HG03439 (cell line): ENCODE data around the gene AGPAT3.

ENCODE experiments used
- ATAC-seq: cut with Tn5 transposase; IDR thresholded peaks from one replicate; pipeline ENCODE4 v1.9.1; 2021; ENCODE audit warnings: mild to moderate bottlenecking, moderate library complexity; ENCODE audit not compliant: unreplicated experiment

AGPAT3 gene

DNA sequence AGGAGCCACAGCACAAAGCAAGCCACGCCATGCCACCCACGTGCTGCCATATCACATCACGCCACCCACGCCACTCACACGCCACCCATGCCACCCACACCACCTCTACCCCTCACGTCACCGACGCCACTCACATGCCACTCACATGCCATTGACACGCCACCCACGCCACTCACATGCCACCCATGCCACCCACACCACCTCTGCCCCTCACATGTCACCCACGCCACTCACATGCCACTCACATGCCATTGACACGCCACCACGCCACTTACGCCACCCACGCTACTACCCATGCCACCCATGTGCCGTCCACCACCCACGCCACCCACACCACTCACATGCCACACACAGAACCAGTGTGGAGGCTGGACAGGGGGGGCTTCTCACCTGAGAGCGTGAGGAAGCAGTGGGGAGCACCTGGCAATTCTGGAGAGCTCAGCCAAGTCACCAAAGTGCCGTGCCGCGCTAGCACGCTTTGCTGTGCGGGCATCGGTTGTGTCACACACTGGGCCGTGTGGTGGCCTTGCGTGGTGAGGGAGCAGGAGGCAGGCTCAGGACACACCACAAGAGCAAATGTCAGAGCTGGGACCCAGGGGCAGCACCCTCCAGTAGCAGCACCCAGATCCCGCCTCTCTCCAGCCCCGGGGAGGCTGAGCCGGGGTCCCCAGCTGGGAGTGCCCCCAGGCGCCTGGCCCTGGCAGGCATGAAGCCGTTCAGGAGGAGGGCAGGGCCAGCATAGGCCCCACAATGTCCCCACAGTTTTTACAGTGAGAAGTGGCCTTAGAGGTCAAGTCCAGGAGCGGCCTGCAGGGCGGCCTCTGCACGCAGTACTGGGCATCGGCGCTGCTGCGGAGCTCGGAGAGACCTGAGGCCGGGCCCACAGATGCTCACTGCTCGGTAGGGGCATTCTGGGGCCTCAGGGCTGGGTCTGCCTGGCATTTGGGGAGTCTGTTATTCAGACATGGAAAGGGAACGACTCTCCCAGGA lies 70.0 kb downstream of the AGPAT3 start:
- ATAC-seq, result no peak

DNA sequence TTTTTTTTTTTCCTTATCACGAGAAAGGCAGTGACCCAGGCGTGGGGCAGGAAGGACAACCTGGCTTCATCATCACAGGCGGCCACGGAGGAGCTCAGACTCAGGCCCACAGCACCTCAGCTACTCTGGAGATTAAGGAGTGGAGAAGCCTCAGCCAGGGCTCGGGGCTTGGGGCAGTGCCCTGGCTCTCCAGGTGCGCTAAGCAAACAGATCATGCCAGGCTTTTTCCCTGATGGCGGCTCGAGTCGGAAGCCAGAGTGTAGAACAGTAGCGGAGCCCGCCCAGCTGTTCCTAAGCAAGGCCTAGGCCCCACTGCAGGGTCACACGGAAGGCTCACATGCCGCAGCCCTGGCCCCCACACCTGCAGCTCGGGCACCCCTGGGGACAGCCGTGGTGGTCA lies 70.7 kb downstream of the AGPAT3 start:
- no peak for ATAC-seq

DNA sequence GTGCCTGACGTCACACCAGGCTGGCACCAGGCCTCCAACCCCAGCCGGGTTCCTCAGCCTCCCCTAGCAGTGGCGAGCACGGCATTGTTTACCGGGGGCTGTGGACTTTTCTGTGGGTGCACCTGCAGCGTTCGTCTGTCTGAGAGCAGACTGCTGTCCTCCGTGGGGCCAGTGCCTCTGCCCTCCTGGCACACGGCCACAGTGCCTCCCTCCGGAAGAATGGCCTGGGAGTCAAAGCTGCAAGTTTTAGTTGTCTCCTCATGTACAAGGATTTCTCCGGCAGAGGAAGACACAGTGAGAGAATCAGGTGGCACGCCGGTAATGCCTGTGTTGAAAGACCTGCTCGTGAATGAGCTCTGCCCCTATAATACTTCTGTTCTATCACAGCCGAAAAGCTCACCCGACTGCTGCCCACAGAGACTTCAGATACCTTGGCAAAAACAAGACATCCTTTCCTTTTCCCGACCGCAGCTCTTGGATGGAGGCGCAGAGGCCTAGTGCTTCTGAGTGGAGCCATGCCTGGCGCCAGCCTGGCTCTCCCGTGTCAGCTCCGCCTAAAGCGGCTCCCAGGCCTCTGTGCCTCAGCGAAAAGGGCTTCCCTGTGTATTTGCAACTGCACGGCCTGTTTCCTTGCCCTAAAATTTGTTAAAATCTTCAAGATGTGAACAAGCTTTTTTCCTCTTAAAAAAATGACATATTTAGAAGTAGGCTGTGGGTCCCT lies 71.4 kb downstream of the AGPAT3 start:
- ATAC-seq, result no peak

DNA sequence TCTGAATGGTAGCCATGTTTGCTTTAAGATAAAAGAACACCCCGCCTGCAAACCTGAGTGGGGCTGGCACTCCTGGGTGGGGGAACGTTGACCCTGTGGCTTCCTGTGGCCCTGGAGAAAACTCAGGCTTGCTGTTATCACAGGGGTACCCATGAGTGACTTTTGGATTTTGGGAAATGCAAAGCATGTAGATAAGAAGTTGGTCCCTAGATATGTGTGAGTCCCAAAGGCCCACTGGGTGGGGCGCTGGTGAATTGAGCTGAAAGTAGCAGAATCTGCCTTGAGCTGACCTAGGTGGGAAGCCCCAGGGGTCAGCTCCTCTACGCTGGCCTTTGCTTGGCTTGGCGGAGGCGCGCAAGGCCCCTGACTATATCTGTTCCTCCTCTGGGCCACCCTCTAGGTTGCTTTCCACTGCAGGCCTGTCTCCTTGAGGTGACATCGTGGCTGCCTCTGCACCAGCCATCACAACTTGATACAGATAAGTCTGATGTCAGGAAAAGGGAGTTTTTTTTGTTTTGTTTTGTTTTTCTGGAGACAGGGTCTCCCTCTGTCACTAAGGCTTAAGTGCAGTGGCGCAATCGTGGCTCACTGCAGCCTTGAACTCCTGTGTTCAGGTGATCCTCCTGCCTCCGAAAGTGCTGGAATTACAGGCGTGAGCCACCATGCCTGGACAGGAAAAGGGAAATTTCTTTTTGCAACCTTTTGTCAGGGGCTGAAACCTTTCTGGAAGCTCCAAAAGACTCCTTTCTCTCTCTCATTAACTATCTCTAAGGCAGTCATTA lies 72.2 kb downstream of the AGPAT3 start:
- no peak for ATAC-seq

DNA sequence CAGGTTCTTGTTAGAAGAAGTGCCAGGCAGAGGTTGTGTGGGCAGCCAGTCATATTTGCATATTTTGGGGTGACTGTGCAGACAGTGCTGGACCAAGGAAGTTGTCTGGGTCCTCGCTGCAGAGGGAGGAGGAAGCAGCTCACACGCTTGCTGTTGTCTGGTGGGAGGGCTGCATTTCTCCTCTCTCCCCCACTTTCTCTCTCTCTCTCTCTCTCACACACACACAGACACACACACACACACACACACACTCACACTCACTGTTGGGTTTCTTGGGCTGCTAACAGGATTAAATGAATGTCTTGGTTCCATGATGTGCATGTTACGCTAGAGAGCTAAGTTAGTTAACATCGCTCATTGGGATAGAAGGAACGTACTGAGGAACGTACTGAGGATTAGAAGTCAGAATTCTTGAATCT lies 72.9 kb downstream of the AGPAT3 start:
- ATAC-seq, result no peak

DNA sequence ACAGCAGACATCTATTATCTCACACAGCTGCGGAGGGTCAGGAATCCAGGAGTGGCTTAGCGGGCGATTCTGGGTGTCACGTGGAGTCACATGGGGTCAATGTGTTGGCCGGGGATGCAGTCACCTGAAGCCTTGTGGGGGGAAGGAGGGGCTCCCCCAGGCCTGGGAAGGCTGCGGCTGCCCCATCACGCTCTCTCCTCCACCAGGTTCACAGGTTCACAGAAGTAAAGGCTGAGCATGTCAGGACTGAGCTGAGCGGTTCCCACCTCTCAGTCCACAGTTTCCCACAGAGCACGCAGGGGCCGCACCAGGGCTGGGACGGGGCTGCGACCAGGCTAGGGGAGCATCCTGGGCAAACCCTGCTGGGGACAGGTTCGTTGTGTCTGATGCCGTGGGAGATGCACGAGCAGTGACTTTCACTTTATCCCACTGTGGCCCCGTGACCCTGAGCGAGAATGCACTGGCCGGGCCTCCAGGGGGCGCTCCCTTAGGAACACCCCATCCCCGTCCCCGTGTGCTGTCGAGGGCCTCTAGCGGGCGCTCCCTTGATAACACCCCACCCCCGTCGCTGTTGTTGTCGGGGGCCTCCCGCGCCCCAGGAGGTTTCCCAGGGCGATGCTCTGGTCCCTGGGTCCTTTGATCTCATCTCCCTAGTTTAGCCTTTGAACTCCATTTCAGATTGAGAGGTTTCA lies 73.9 kb downstream of the AGPAT3 start:
- peak; percentile 73 for ATAC-seq

DNA sequence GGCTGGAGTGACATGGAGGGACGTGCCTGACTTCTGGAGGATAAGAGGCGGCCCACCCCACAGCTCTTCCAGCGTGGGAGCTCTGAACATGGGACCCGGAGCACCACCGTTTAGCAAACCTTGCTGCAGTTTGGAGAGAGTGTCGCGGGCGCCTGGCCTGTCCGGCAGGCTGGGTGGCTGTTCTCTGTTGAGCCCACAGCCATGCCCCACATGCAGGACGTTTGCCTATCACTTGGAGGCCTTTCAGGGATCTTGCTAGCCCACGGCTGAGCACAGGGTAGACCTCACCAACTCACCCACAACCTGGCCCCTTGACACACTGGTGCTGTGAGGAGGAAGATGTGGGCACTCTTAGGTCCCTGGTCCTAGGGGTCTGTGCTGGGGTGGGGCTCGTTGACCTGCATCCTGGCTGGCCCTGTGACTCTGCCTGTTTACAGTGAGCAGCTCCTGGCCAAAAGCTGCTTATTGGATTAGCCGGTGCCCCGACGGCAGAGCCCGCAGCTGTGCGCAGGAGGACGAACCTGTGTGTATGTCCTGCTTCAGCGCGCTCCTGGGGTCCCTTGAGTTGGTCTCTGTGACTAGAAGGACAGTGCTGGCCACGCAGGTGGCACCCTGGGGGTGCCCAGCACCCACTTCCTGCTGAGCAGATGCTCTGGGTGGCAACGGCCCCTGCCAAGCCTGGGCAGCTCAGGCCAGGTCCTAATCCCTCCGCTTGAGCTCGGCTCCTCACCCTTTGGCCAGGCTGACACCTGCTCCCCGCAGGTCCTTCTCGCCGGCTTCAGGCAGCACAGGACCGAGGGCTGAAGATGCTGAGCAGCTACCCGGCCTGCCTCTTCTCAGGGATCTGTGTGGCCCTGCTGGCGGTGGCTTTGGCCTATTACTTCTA lies 74.7 kb downstream of the AGPAT3 start:
- peak; percentile 8 for ATAC-seq

DNA sequence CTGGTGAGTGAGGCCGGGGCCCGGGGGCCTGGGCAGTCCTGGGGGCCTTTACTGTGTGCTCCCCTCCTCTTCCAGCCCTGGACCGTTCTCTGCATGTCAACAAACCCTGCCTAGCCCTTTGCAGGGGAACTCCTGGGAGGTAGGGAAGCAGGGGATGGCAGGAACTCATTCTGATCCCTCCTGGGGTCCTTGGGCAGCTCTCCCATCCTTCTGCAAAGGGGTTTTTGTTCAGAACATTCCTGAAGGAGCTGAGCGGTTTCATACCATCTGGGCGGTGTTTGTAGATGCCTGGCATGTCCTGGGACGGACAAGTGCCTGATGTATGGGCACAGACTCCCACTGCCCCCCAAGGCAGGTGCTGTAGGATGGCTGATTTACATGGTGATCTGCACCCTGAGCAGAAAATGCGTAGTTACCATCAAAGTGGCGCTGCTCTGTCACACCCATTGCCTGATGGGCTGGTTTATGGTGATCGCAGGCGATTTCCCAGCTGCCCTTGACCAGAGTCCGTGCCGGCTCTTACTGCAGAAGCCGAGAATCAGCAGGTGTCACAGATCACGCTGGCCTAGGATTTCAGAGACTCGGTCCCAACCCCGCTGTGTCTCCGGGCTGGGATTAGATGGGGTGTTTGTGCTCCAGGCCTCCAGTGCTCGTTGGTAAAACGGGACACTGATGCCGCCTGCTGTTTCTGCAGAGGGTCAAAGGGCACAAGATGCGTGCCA lies 75.5 kb downstream of the AGPAT3 start:
- ATAC-seq, result no peak

DNA sequence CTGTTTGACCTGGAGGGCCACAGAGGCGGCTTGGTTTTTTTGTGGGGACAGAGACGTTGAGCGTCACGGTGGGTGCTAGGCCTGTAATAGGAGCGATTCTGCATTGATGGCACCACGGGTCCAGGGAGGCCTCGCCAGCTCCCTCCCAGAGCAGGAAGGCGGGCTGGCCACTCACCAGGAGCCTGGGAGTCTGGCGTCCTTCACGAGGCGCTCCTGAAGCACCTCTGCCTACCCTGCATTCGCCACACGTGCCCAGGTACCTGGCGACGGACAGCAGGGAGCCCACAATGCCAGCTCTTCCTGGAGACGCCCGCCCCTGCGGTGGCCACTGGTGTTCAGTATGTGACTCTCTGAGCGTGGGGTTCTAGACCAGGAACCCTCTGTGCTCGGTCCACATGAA lies 77.2 kb downstream of the AGPAT3 start:
- no peak for ATAC-seq

DNA sequence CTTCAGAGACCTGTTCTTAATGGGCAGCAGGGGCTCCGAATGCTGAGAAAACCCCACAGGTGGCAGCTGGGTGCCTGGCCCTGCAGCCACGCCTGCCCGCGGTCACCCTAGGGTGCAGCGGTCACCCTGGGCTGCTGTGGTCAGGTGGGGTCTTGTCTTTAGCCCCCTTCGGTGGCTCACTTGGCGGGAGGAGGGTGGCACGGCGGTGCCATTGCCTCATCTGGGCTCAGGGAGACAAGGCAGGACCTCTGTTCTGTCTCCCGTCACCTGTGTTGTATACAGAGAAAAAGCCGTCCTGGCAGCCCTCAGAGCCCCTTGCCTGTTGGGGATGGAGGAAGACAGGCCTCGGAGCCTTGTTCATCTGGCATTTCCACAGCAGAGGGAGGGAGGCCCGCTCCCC lies 77.6 kb downstream of the AGPAT3 start:
- no peak for ATAC-seq

DNA sequence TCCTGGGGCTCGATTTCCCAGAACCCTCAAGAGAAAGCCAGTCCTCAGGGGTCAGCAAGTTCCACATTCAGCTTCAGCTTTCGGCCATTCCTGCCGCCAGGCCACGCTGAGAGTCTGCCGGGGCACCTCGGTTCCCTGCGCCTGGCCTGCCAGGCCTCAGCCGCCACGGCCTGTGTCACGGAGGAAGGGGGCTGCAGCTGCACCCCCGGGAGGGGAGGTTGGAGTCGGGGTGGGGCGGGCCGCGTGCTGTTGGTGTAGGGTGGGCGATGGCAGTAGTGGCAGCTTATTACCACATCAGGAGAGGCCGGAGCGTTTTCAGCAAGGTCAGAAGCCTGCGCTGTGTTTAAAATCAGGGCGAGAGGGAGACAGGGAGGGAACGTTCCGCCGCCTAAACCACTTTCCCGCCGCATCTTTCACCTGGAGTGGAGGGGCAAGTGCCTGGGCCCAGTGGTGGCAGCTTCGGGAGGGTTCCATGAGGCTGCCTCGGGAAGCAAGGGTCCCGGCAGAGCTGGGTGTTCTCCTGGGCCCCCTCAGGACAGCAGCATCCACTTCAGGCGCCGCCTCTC lies 78.6 kb downstream of the AGPAT3 start:
- no peak for ATAC-seq

DNA sequence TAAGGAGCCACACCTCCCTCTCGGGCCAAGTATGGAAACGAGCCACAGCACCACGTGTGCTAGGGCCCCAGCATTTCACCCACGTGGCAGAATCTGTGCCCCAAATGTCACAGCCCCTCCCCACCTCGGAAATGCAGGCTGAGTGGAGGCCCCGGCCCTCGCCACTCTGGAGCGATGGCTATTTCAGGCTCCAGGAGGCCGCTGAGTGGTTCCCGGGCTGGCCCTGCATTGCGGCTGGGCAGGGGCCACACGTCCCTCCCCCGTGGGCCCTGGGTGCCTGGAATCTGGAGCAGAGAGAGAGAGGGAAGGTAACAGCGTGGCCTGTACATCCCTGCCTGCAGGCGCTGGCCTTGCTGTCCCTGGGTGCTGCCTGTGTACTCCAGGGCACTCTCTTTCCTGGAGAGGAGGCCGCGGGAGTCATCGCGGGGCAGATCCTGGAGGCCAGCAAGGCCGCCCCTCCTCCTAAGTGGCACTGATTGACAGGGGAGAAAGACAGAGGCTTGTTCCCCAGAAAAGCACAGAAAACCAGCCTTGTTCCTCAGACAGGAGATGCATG lies 79.1 kb downstream of the AGPAT3 start:
- no peak for ATAC-seq

DNA sequence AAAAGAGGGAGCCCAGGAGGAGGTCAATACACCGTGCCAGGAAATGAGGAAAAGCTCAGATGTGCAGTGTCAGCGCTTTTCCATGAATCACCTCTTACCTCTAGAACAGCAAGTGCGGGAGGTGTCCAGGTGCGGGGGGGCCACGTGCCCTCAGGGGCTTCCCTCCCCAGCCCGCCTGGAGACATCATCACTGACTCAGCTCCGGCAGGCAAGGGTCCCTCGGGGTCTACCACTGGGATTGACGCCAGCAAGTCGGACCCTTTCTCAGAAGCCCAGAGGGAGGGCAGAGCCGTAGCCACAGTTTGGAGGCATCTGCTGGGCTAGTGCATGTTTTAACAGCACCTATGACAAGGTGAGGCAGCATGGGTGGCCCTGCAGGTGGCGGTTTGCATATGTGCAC lies 79.7 kb downstream of the AGPAT3 start:
- no peak for ATAC-seq

DNA sequence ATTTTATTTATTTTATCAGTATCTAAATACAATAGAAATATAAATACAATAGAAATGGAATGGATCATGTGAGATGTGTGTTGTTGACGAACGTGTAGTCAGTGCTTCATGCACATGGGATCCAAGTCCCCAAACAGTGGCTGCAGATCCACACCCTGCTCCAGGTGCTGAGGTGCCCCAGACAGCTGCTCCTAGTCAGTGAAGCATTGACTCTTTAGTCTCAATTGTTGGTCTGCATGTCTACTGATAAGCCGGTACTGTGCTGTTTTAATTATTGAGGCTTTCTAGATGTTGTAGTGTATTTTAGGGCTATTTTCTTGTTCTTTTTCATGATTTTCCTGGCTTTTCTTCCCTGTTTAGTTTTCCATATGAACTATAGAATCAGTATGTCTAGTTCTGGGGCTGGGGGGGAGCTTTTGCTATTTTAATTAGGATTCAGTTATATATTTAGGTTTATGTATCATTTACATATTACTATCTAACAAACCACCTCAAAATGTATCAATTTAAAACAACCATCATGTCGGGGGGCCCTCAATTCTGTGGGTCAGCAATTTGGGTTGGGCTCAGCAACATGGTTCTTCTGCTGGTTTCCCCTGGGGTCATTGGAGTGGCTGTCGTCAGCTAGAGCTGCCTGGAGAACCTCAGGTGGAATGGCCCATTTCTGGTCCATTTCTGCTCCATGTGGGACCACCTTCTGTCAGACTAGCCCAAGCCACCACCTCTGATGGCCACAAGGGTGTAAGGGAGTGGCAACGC lies 83.9 kb downstream of the AGPAT3 start:
- ATAC-seq, result no peak

DNA sequence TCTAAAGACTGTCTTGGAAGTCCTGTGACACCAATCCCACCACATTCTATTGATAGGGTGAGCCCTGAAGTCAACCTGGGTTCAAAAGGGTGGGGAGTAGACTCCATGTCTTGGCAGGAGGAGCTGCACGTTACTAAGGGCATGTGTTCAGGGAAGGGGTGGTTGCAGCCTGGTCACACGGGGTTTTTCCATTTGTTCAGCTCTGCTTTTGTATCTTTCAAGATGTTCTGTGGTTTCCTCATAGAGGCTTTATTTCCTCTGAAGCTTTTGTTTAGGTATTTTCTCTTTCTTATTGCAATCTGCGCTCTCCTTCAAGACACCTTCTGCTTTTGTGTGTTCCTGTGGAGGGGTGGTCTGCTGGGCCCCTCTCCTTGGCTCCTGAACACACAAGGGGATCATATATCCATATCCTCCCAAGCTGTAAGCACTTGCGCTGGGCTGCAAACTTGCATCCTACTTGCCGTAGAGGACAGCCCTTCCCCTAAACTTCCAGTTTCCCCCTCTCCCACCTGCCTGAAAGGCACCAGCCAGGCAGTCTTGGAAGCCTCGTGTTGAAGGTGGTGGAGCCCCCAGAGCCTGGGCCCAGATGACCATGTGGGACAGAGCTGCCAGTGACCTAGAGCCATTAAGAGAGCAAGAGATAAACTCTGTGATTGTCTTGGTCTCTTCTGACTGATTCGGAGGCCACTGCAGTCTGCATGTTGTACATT lies 84.6 kb downstream of the AGPAT3 start:
- no peak for ATAC-seq

DNA sequence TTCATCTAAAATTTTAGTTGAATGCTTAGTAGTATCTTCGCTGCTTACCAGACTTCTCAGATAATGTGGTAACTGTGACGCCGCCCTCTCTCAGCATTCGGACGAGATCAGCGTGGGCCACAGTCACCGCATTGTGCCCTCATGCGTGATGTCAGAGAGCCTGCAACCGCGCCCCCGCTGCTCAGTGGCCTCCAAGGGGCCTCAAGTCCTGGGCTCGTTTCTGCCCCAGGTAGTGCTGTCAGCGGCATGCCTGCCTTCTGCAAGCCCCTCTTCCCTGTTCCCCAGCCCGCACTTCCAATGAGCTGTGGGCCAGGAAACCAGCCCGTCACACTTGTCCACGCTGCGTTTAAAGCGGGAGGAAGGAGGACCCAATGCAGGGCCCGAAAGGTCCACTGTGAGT lies 85.5 kb downstream of the AGPAT3 start:
- ATAC-seq, result no peak

DNA sequence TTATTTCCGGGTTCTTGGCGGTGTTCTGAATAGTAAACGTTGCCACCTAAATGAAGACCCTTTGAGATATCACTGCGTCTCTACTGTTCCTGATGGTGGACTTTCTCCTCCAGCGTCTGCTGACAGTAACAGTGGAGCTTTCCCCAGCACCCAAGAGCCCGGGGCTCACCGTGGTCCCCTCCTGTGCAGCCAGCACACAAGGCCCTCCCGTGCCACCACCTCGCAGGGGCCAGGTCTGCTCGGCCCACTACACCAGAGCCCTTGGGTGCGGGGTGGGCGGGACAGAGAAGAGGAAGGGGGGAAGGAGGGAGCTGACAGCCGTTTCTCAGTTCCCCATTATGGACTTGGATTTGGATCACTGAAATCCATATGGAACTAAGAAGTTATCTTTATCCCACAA lies 85.9 kb downstream of the AGPAT3 start:
- ATAC-seq, result no peak
